ENCODE measurements around the gene MSANTD7. TPM values are rescaled to one million over a fixed set of nuclear protein-coding genes. Genes with fewer than 3 reads are reported as not detected.

MSANTD7 gene, protein sequence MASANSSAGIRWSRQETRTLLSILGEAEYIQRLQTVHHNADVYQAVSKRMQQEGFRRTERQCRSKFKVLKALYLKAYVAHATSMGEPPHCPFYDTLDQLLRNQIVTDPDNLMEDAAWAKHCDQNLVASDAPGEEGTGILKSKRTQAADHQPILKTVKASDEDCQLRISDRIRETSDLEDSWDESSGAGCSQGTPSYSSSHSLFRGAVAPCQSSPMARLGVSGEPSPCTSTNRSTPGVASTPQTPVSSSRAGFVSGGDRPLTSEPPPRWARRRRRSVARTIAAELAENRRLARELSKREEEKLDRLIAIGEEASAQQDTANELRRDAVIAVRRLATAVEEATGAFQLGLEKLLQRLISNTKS
- 13.3 and 14.0 TPM in 2 replicates for total RNA-seq
- polyA plus RNA-seq = 9.2 and 11.6 TPM in 2 replicates

DNA sequence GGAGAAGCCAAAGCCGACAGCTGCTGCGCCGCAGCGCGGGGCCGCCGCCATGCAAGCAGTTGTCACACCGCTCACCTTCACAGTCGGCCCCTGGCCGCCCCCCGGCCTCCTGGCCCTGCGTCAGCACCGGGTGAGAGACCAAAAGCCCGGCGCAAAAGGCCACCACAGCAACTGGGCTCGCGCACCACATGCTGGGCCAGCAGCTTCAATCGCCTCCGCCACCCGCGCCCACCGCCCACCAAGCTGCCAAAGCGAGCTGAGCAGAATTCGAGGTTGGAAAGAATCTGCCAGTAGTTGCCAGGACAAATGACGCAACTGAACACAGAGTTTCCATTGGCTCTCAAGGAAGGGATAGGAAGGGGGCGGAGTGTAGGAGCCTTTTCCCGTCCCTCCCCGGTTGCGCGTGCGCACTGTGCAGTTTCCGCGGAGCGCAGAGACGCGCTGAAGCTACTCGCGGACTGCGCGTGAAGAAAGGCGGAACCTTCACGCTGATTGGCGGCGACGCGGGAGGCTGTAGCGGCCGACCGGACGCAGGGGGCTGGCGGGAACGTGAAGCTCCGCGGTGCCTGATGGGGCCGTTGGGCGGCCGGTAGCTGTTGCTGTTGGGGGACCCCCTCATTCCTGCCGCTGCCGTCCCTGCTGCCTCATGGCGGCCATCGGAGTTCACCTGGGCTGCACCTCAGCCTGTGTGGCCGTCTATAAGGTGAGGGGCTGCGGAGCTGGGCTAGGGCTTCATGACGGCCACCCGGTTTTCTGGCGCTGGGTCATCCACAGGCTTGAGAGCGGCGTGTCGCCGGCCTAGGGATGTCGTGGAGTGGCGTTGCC lies at the start of gene MSANTD7, which contains the start of the genes CDNF and HSPA14:
Gene MSANTD7, plus strand, starts transcription at position 550 of the 825 bp plus-strand sequence. CDS start 3,979 bp downstream, outside the sequence.
Gene CDNF, minus strand, starts transcription at position 281 of the 825 bp plus-strand sequence. Its CDS starts 91 bp downstream, at position 190.
Gene HSPA14, plus strand, starts transcription at position 550 of the 825 bp plus-strand sequence. Its CDS starts 97 bp downstream, at position 647.
- no peaks in the 10 kb centered on the region for H3K9me2 ChIP-seq (replicated peaks; ENCODE audit: insufficient read depth)
- no peaks in the 10 kb centered on the region for H3K9me3 ChIP-seq (ENCODE audit: low read depth)
- peak within 1 kb of the TSS; percentile 81 for H2AFZ ChIP-seq
- peak within 1 kb of the TSS; percentile 94 for H3K4me2 ChIP-seq
- no peaks in the 10 kb centered on the region for H4K20me1 ChIP-seq (ENCODE audit: insufficient read depth, poor library complexity, severe bottlenecking)
- peak within 1 kb of the TSS; percentile 94 for H3K27ac ChIP-seq
- no peaks in the 10 kb centered on the region for H3K36me3 ChIP-seq (replicated peaks; ENCODE audit: insufficient read depth, low read depth)
- 1% methylated on average over 70 of the region's 72 CpGs for WGBS (ENCODE audit: low lambda C conversion rate, missing lambda C conversion rate)
- peak within 1 kb of the TSS; percentile 71 for H3K4me3 ChIP-seq
- peaks cover 9% of the 10 kb centered on the region for H3K4me1 ChIP-seq (ENCODE audit: insufficient read depth)
- peaks cover 34% of the 10 kb centered on the region for H3K79me2 ChIP-seq
- TF ChIP-seq EZH2 (IDR thresholded peaks at IDR 0.05; ENCODE audit: borderline replicate concordance) = no peak
- TF ChIP-seq, protein P1, sequence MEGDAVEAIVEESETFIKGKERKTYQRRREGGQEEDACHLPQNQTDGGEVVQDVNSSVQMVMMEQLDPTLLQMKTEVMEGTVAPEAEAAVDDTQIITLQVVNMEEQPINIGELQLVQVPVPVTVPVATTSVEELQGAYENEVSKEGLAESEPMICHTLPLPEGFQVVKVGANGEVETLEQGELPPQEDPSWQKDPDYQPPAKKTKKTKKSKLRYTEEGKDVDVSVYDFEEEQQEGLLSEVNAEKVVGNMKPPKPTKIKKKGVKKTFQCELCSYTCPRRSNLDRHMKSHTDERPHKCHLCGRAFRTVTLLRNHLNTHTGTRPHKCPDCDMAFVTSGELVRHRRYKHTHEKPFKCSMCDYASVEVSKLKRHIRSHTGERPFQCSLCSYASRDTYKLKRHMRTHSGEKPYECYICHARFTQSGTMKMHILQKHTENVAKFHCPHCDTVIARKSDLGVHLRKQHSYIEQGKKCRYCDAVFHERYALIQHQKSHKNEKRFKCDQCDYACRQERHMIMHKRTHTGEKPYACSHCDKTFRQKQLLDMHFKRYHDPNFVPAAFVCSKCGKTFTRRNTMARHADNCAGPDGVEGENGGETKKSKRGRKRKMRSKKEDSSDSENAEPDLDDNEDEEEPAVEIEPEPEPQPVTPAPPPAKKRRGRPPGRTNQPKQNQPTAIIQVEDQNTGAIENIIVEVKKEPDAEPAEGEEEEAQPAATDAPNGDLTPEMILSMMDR (IDR thresholded peaks at IDR 0.05; ENCODE audit: poor library complexity) = peak; percentile 3
- peak; percentile 100 for DNase-seq (ENCODE audit: low spot score)
- no peaks in the 10 kb centered on the region for H3K27me3 ChIP-seq

DNA sequence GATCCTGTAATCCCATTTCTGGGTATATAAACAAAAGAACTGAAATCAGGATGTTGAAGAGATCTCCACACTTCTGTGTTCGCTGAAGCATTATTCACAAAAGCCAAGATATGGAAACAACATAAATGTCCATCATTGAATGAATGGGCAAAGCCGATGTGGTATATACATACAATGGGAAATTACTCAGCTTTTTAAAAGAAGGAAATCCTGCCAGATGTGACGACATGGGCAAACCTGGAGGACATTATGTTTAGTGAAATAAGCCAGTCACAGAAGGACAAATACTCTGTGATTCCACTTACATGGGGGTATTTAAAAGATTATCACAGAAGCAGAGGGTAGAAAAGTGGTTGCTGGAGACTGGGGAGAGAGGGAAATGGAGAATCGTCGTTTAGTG lies 39.5 kb upstream of the MSANTD7 start:
- Histone ChIP-seq H3K9me2 (replicated peaks; ENCODE audit: insufficient read depth) (no peaks in the 10 kb centered on the region), H4K20me1 (ENCODE audit: insufficient read depth, poor library complexity, severe bottlenecking) (no peaks in the 10 kb centered on the region), H3K27me3 (peaks cover 4% of the 10 kb centered on the region), H3K9me3 (ENCODE audit: low read depth) (no peaks in the 10 kb centered on the region), H3K79me2 (no peaks in the 10 kb centered on the region), H3K4me2 (no peak overlapping the region), H3K4me3 (no peak overlapping the region), H3K36me3 (replicated peaks; ENCODE audit: insufficient read depth, low read depth) (no peaks in the 10 kb centered on the region), H3K4me1 (ENCODE audit: insufficient read depth) (no peaks in the 10 kb centered on the region), H2AFZ (no peak overlapping the region), H3K27ac (no peak overlapping the region)
- WGBS (ENCODE audit: low lambda C conversion rate, missing lambda C conversion rate) = 75% methylated on average over 5 of the region's 5 CpGs
- DNase-seq (ENCODE audit: low spot score) = no peak
- TF ChIP-seq, protein P1 (IDR thresholded peaks at IDR 0.05; ENCODE audit: poor library complexity) = no peak
- no peak for TF ChIP-seq EZH2phosphoT487 (IDR thresholded peaks at IDR 0.05; ENCODE audit: low read depth, severe bottlenecking, unreplicated experiment)

DNA sequence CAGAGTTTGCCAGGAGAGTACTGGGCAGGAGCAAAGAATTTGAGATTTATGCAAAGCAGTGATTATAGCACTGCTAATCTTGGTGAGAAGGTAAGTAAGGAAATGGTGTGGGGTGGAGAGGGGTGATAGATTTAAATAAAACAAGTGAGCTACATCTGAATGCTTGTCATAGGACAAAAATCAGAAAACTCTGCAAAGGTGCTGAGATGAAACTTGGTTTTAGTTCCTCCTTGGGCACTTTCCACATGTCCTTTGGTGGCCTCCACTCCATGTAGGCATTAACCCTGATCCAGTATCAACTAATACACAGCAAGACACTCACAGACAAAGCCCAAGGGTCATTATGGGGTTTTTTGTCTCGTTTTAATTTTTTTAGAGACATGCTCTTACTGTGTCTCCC lies 37.7 kb upstream of the MSANTD7 start:
- Histone ChIP-seq H3K79me2 (no peaks in the 10 kb centered on the region), H3K36me3 (replicated peaks; ENCODE audit: insufficient read depth, low read depth) (no peaks in the 10 kb centered on the region), H3K9me3 (ENCODE audit: low read depth) (no peaks in the 10 kb centered on the region), H4K20me1 (ENCODE audit: insufficient read depth, poor library complexity, severe bottlenecking) (no peaks in the 10 kb centered on the region), H3K4me1 (ENCODE audit: insufficient read depth) (no peaks in the 10 kb centered on the region), H3K9me2 (replicated peaks; ENCODE audit: insufficient read depth) (no peaks in the 10 kb centered on the region), H2AFZ (no peak overlapping the region), H3K27ac (no peak overlapping the region), H3K4me2 (no peak overlapping the region), H3K4me3 (no peak overlapping the region), H3K27me3 (peaks cover 4% of the 10 kb centered on the region)
- TF ChIP-seq EZH2 (IDR thresholded peaks at IDR 0.05; ENCODE audit: borderline replicate concordance) = no peak
- TF ChIP-seq, protein P1 (IDR thresholded peaks at IDR 0.05; ENCODE audit: poor library complexity) = no peak
- TF ChIP-seq EZH2phosphoT487 (IDR thresholded peaks at IDR 0.05; ENCODE audit: low read depth, severe bottlenecking, unreplicated experiment) = no peak
- WGBS (ENCODE audit: low lambda C conversion rate, missing lambda C conversion rate) = 40% methylated on average over 1 of the region's 1 CpG
- DNase-seq (ENCODE audit: low spot score) = no peak

All from hepatocyte (in vitro differentiated cells).